Measurements from ENCODE around the gene CITED4. TPM values are rescaled to one million over a fixed set of nuclear protein-coding genes. Genes with fewer than 3 reads are reported as not detected.

CITED4 gene
- total RNA-seq, 1 donor from 2014 or later = 30.8 TPM

DNA sequence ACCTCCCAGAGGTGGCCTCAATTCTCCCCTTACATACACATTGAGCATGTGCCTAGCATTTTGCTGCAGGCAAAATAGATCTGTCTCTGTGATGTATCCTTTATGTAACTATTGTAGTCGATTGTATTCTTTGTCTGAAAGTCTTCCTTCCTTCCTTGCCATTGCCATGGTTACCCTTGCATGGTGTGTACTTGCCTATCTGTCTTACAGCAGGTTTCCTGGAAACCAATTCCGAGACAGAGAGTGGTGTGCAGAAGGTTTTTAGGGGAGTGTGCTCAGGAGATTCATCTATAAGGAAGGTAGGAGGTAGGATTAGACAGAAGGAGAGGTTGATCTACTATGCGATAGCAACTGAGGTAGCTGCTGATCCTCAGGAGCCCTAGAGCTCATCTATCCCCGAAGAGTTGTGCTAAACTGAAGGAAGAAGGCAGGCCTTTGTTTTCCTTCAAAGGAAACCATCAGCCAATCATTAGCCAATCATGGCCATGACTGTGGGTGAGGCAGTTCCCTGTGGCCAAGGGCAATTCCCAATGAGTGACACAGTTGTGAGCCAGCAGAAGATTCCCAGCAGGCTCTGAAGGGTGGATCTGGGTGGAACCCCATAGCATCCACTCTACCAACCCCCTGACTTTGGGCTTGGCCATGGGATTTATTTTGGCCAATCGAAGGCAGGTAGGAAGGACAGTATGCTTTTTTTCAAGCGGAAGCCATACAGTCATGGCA is 15.0 kb downstream of the CITED4 start:
- peaks cover 9% of the 10 kb centered on the region for H3K27me3 Mint-ChIP-seq
- H3K27ac Mint-ChIP-seq = no peak overlapping the region
- no peak overlapping the region for H3K4me3 Mint-ChIP-seq (ENCODE audit: low read depth)
- TF ChIP-seq, protein P1, sequence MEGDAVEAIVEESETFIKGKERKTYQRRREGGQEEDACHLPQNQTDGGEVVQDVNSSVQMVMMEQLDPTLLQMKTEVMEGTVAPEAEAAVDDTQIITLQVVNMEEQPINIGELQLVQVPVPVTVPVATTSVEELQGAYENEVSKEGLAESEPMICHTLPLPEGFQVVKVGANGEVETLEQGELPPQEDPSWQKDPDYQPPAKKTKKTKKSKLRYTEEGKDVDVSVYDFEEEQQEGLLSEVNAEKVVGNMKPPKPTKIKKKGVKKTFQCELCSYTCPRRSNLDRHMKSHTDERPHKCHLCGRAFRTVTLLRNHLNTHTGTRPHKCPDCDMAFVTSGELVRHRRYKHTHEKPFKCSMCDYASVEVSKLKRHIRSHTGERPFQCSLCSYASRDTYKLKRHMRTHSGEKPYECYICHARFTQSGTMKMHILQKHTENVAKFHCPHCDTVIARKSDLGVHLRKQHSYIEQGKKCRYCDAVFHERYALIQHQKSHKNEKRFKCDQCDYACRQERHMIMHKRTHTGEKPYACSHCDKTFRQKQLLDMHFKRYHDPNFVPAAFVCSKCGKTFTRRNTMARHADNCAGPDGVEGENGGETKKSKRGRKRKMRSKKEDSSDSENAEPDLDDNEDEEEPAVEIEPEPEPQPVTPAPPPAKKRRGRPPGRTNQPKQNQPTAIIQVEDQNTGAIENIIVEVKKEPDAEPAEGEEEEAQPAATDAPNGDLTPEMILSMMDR (IDR thresholded peaks at IDR 0.05; ENCODE audit: unreplicated experiment) = no peak
- H3K36me3 Mint-ChIP-seq (ENCODE audit: insufficient read depth) = no peaks in the 10 kb centered on the region
- peaks cover 6% of the 10 kb centered on the region for H3K9me3 Mint-ChIP-seq (ENCODE audit: low read depth)
- DNase-seq (ENCODE audit: low spot score, unreplicated experiment) = no peak
- peaks cover 7% of the 10 kb centered on the region for H3K4me1 Mint-ChIP-seq (ENCODE audit: low read depth)

DNA sequence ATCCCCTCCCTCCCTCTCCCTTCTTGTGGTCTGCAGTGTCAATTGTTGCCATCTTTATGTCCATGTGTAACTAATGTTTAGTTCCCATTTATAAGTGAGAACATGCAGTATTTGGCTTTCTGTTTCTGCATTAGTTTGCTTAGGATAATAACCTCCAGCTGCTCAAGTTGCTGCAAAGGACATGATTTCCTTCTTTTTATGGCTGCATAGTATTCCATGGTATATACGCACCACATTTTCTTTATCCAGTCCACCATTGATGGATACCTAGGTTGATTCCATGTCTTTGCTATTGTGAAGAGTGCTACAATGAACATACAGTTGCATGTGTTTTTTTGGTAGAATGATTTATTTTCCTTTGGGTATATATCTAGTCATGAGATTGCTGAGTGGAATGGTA is 16.3 kb downstream of the CITED4 start:
- H3K4me1 Mint-ChIP-seq (ENCODE audit: low read depth) = peaks cover 7% of the 10 kb centered on the region
- peaks cover 6% of the 10 kb centered on the region for H3K9me3 Mint-ChIP-seq (ENCODE audit: low read depth)
- no peaks in the 10 kb centered on the region for H3K36me3 Mint-ChIP-seq (ENCODE audit: insufficient read depth)
- TF ChIP-seq, protein P1 (IDR thresholded peaks at IDR 0.05; ENCODE audit: unreplicated experiment) = no peak
- no peak for DNase-seq (ENCODE audit: low spot score, unreplicated experiment)
- H3K27me3 Mint-ChIP-seq = peaks cover 4% of the 10 kb centered on the region
- no peak overlapping the region for H3K4me3 Mint-ChIP-seq (ENCODE audit: low read depth)
- H3K27ac Mint-ChIP-seq = no peak overlapping the region

DNA sequence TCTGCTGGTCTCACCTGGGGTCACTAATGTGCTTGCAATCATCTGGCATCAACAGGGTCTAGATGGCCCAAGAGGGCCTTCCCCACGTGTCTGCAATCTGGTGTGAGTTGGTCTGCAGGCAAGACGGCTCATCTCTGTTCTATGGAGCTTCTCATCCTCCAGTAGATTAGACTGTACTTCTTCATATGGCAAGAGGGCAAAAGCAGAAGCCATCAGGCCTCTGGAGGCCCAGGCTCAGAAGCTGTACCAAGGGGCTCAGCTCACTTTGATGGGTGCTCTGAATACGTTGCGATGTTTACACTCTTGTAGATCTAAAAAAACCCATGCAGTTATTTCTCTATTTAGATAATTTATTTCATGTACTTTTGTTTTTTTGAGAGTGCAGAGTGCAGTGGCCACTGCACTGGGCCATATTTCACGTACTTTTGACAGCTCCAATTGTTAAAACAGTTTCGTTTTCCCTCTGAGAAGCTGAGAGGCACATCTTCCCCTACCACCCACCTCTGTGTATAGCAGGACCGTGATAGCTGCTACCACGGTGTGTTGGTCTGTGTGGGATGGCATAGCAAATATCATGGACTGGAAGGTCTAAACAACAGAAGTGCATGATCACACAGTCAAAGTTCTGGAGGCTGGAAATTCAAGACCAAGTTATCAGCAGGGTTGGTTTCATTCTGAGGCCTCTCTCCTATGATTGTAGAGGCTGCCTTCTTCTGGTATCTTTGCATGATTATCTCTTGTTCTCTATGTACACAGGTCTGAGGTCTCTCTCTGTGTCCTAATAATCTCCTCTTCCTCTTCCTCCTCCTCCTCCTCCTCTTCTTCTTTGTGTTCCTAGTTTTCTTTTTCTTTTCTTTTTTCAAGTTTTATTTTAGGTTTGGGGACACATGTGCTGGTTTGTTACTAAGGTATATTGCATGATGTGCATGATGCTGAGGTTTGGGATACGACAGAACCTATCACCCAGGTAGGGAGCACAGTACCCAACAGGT is 17.0 kb downstream of the CITED4 start:
- Mint-ChIP-seq H3K4me1 (ENCODE audit: low read depth) (peaks cover 7% of the 10 kb centered on the region), H3K9me3 (ENCODE audit: low read depth) (peaks cover 6% of the 10 kb centered on the region), H3K36me3 (ENCODE audit: insufficient read depth) (no peaks in the 10 kb centered on the region), H3K4me3 (ENCODE audit: low read depth) (no peak overlapping the region), H3K27me3 (no peaks in the 10 kb centered on the region), H3K27ac (no peak overlapping the region)
- TF ChIP-seq, protein P1 (IDR thresholded peaks at IDR 0.05; ENCODE audit: unreplicated experiment) = no peak
- no peak for DNase-seq (ENCODE audit: low spot score, unreplicated experiment)

DNA sequence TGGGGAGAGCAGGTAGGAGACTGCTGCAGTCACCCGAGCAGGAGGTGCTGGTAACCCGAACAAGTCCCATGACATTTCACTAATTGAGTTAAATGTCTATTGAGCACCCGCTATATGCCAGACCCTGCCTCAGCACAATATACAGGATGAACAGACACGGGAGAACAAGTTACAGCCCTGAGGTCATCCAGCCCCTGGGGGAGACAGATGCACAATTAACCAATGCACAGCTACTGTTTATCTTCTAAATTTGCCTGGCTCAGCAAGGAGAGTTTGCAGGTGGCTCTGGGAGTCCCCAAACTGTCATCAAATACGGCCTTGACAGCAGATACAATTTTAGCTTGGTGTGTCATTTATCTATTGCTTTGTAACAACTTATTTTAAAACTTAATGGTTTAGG is 18.1 kb downstream of the CITED4 start:
- H3K36me3 Mint-ChIP-seq (ENCODE audit: insufficient read depth) = no peaks in the 10 kb centered on the region
- no peak overlapping the region for H3K27ac Mint-ChIP-seq
- H3K27me3 Mint-ChIP-seq = no peaks in the 10 kb centered on the region
- peaks cover 6% of the 10 kb centered on the region for H3K9me3 Mint-ChIP-seq (ENCODE audit: low read depth)
- TF ChIP-seq, protein P1 (IDR thresholded peaks at IDR 0.05; ENCODE audit: unreplicated experiment) = no peak
- H3K4me3 Mint-ChIP-seq (ENCODE audit: low read depth) = no peak overlapping the region
- no peak for DNase-seq (ENCODE audit: low spot score, unreplicated experiment)
- peaks cover 8% of the 10 kb centered on the region for H3K4me1 Mint-ChIP-seq (ENCODE audit: low read depth)

DNA sequence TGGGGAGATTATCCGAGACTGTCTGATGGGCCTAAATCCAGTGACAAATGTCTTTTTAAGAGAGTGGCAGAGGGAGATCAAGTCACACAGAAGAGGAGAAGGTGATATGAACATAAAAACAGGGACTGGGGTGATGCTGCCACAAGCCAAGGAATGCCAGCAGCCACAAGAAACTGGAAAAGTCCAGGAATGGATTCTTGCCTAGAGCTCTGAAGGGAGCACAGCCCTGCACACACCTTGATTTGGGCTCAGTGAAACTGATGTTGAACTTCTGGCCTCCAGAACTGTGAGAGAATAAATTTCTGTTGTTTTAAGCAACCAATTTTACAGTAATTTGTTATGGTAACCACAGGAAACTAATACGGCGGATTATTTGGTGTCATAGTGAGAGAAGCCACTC is 19.5 kb downstream of the CITED4 start:
- H3K27ac Mint-ChIP-seq = no peak overlapping the region
- TF ChIP-seq, protein P1 (IDR thresholded peaks at IDR 0.05; ENCODE audit: unreplicated experiment) = no peak
- no peak for DNase-seq (ENCODE audit: low spot score, unreplicated experiment)
- H3K27me3 Mint-ChIP-seq = no peaks in the 10 kb centered on the region
- peaks cover 1% of the 10 kb centered on the region for H3K36me3 Mint-ChIP-seq (ENCODE audit: insufficient read depth)
- peaks cover 6% of the 10 kb centered on the region for H3K9me3 Mint-ChIP-seq (ENCODE audit: low read depth)
- H3K4me1 Mint-ChIP-seq (ENCODE audit: low read depth) = peaks cover 8% of the 10 kb centered on the region
- H3K4me3 Mint-ChIP-seq (ENCODE audit: low read depth) = no peak overlapping the region

Data from progenitor cell of endocrine pancreas (in vitro differentiated cells).